Small intestine (tissue), 7 donors: ENCODE measurements around the gene FAM228B. TPM values are rescaled to one million over a fixed set of nuclear protein-coding genes. Genes with fewer than 3 reads are reported as not detected.
"Not testable (repeated sequence)": the region's sequence is repeated elsewhere in the genome, so short reads cannot be mapped to it uniquely, and the experiment has no call there.

Source experiments
- DNase-seq, 2 donors: peaks; one replicate each; pipeline versions ENCODE4 v3.0.0 to v3.0.0-alpha.2; 2013
- FAIRE-seq: peaks from 2 replicates; lab custom pipeline; 2012; peaks lifted over from hg19 to GRCh38; lab: Jason Lieb, UNC
- H3K27ac ChIP-seq, 3 donors: one replicate each; pipeline ENCODE4 v1.5.1; 2013; ENCODE audit warnings: low read length in 2 of 3, mild to moderate bottlenecking in 2 of 3, control low read depth in 1 of 3, inconsistent platforms in 1 of 3, low read depth in 1 of 3, moderate library complexity in 1 of 3
- H3K27me3 ChIP-seq, 3 donors: one replicate each; pipeline ENCODE4 v1.6.1; 2013; ENCODE audit warnings: low read length in 3 of 3, inconsistent platforms in 1 of 3; ENCODE audit not compliant: control insufficient read depth in 3 of 3, insufficient read depth in 3 of 3
- H3K36me3 ChIP-seq, 3 donors: one replicate each; pipeline ENCODE4 v1.6.1; 2013; ENCODE audit warnings: low read length in 3 of 3, inconsistent platforms in 1 of 3, low read depth in 1 of 3, mild to moderate bottlenecking in 1 of 3, moderate library complexity in 1 of 3; ENCODE audit not compliant: control insufficient read depth in 3 of 3, insufficient read depth in 2 of 3
- H3K4me1 ChIP-seq, 3 donors: one replicate each; pipeline ENCODE4 v1.6.1; 2013; ENCODE audit warnings: low read length in 2 of 3, inconsistent platforms in 1 of 3, low read depth in 1 of 3, mild to moderate bottlenecking in 1 of 3, moderate library complexity in 1 of 3; ENCODE audit not compliant: control insufficient read depth in 3 of 3, insufficient read depth in 2 of 3
- H3K4me3 ChIP-seq, 3 donors: one replicate each; pipeline ENCODE4 v1.5.1; 2013; ENCODE audit warnings: low read length in 3 of 3, control low read depth in 1 of 3, inconsistent platforms in 1 of 3, low read depth in 1 of 3, mild to moderate bottlenecking in 1 of 3, moderate library complexity in 1 of 3
- H3K9me3 ChIP-seq, 2 donors: one replicate each; pipeline ENCODE4 v1.6.1; 2013; ENCODE audit warnings: low read depth in 1 of 2, low read length in 1 of 2; ENCODE audit not compliant: control insufficient read depth in 2 of 2, insufficient read depth in 1 of 2
- WGBS, 3 donors: extraction: QIAGEN DNeasy Blood & Tissue Kit; methylation state at CpG; one replicate each; pipeline ENCODE4 v1.1.7; 2013; 5-methylcytosine and 5-hydroxymethylcytosine counted together
- polyA plus RNA-seq, 4 donors: library from polyadenylated mRNA; stranded (reverse) in 3 of 4; unstranded in 1 of 4; fragments of 200-250 nt in 3 of 4; fragments of 120-200 nt in 1 of 4; gene quantifications; one replicate each; pipeline versions ENCODE4 v1.2.1 to v1.2.3, GENCODE V29; 2013
- donor health status: healthy with polysubstance abuse.
- donor health status: control.
- donor health status: control.
- donor health status: Bipolar disorder and iron deficiency.
- donor health status: healthy.

FAM228B gene
- polyA plus RNA-seq, 4 donors: 2.9 to 8.4 (median 3.9) TPM

DNA sequence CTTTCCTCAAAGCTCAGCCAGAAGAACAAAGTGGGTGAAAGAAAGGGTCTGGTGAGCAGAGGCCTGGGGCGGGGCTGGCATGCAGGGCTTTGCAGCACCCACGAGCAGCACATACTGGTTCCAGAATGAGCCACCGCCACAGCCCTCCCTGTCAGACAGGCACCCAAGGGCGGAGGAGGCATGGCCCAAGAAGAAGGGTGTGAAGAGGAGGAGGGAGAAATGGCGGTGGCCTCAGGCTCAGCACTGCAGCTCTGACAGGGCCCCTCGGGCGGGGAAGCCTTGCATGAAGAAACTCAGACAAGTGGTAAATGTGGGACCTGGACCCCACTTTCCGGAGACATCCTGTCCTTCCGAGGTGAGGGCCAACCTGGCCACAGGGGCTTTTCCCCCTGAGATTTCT lies 67.2 kb downstream of the FAM228B start:
- Histone ChIP-seq H3K4me3 (no peak overlapping the region), H3K36me3 (no peaks in the 10 kb centered on the region), H3K9me3 (no peaks in the 10 kb centered on the region), H3K4me1 (no peaks in the 10 kb centered on the region), H3K27ac (no peak overlapping the region), H3K27me3 (no peaks in the 10 kb centered on the region)
- 85% methylated on average over 7 to 9 of the region's 9 CpGs for WGBS, 3 donors
- DNase-seq (no peak), FAIRE-seq (no peak)

- WGBS, 3 donors: 88 to 91% (median 88%) methylated on average over 9 of the region's 9 CpGs
- Histone ChIP-seq H3K4me3 (no peak overlapping the region), H3K9me3 (no peaks in the 10 kb centered on the region), H3K4me1 (no peaks in the 10 kb centered on the region), H3K27me3 (no peaks in the 10 kb centered on the region), H3K27ac (no peak overlapping the region), H3K36me3 (no peaks in the 10 kb centered on the region)
- FAIRE-seq: no peak
- DNase-seq: no peak
Measured at GRCh38 chr2:24191156-24191555, 67.9 kb downstream of the FAM228B start.

GRCh38 chr2:24191848-24192247 lies 68.6 kb downstream of the FAM228B start:
- no peaks in the 10 kb centered on the region for H3K36me3 ChIP-seq
- no peaks in the 10 kb centered on the region for H3K4me1 ChIP-seq
- H3K27me3 ChIP-seq: no peaks in the 10 kb centered on the region
- 15 to 50% (median 28%) methylated on average over 5 of the region's 5 CpGs for WGBS, 3 donors
- no peaks in the 10 kb centered on the region for H3K9me3 ChIP-seq
- DNase-seq: no peak
- no peak overlapping the region for H3K4me3 ChIP-seq
- no peak for FAIRE-seq
- H3K27ac ChIP-seq: no peak overlapping the region

DNA sequence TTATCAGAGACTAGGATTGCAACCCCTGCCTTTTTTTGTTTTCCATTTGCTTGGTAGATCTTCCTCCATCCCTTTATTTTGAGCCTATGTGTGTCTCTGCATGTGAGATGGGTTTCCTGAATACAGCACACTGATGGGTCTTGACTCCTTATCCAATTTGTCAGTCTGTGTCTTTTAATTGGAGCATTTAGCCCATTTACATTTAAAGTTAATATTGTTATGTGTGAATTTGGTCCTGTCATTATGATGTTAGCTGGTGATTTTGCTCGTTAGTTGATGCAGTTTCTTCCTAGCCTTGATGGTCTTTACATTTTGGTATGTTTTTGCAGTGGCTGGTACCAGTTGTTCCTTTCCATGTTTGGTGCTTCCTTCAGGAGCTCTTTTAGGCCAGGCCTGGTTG lies 73.9 kb downstream of the FAM228B start:
- H3K9me3 ChIP-seq, DNase-seq, H3K4me3 ChIP-seq, H3K27me3 ChIP-seq, FAIRE-seq, H3K27ac ChIP-seq, H3K36me3 ChIP-seq, H3K4me1 ChIP-seq: not testable (repeated sequence)
- WGBS, 3 donors: 85% methylated on average over 1 of the region's 1 CpG; no CpG with 5 or more reads in 2 of the 3 donors

- DNase-seq: no peak
- no peak for FAIRE-seq
- WGBS, 3 donors: 87 to 94% (median 88%) methylated on average over 12 of the region's 12 CpGs
- Histone ChIP-seq H3K36me3 (peaks cover 10 to 30% (median 15%) of the 10 kb centered on the region in 3 donors), H3K27ac (no peak overlapping the region), H3K9me3 (no peaks in the 10 kb centered on the region), H3K4me1 (no peaks in the 10 kb centered on the region), H3K4me3 (no peak overlapping the region), H3K27me3 (no peaks in the 10 kb centered on the region)
Measured at GRCh38 chr2:24199968-24200590, 76.8 kb downstream of the FAM228B start.

DNA sequence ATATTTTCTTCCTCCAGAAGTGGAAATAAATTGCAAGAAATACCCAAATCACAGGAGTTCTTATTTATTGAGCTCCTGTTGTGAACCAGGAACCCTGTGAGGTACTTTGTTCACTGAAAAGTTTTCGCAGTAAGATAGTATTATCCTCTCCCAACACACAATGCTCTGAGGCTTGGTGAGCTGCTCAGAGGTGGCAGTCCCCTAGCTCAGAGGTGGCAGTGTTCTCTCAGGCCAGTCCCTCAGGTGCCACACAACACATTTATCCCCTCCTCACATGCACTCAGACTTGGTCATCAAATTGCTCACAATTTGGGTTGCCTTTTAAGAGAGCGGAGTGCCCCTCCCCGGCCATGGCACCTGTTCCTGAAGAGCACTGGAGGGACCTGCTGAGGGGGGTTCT lies 77.5 kb downstream of the FAM228B start:
- Histone ChIP-seq H3K36me3 (peaks cover 10 to 34% (median 20%) of the 10 kb centered on the region in 3 donors), H3K27me3 (no peaks in the 10 kb centered on the region), H3K27ac (no peak overlapping the region), H3K9me3 (no peaks in the 10 kb centered on the region), H3K4me3 (no peak overlapping the region), H3K4me1 (no peaks in the 10 kb centered on the region)
- FAIRE-seq (no peak), DNase-seq (no peak)
- 97 to 100% (median 98%) methylated on average over 3 of the region's 3 CpGs for WGBS, 3 donors

DNA sequence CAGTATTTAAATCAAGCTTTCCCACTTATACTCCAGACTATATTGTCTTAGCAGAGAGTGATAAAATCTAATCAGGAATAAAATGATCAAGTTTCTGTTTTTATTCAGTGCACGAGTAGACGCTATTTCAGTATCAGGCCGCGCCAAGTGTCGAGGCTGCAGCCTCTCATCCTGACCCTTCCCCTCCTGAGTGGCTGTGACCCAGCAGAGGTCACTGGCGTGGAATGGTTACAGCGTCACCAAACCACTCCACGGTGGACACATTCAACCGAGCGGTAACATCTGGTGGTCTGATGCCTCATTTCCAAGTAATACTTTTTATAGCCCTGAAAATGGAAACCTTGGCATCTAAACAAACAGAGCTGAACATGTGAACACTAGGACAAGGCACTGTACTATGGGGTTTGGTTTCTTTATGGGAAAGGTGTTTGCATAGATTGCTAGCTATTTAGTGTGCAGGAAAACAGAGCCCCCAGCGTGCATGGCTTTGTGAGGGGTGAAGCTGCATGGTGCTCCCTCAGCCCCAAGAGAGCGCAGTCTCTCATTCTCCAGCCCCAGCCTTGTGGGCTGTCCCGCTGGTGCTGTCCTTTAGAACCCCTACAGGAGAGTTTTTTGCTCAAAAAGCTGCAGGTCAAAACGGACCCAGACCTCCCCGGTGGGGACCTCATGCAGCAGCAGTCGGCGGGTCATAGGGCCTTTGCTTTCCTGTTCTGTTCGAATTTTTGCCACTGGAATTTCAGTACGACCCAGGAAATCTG lies 79.9 kb downstream of the FAM228B start:
- FAIRE-seq (no peak), DNase-seq (no peak)
- Histone ChIP-seq H3K4me3 (no peak overlapping the region), H3K4me1 (no peaks in the 10 kb centered on the region), H3K27me3 (no peaks in the 10 kb centered on the region), H3K9me3 (no peaks in the 10 kb centered on the region), H3K36me3 (peaks cover 17 to 56% (median 31%) of the 10 kb centered on the region in 3 donors), H3K27ac (no peak overlapping the region)
- 83 to 92% (median 92%) methylated on average over 19 of the region's 19 CpGs for WGBS, 3 donors

DNA sequence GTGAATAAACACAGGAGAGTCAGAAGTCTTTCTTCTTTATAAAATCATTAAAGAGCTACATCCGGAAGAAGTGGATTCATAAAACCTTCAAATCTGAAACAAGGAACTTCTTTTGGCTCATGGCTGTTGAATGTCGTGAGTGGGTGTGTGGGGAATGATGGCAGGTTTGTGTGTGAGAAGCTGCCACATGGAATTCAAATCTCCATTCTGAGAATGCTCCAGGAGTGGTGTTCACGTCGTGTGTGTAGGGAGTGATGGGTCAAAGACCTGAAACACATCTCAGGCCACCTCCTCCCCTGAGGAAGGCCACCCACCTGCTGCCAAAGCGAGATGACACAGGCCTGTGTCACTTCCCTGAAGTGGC lies 80.5 kb downstream of the FAM228B start:
- Histone ChIP-seq H3K27me3 (no peaks in the 10 kb centered on the region), H3K27ac (no peak overlapping the region), H3K4me1 (no peaks in the 10 kb centered on the region), H3K4me3 (no peak overlapping the region), H3K36me3 (peaks cover 17 to 61% (median 36%) of the 10 kb centered on the region in 3 donors), H3K9me3 (no peaks in the 10 kb centered on the region)
- 86 to 92% (median 89%) methylated on average over 5 of the region's 5 CpGs for WGBS, 3 donors
- no peak for FAIRE-seq
- DNase-seq: no peak
